Activated CD4-positive, CD25-positive, alpha-beta regulatory T cell treated with anti-CD3 and anti-CD28 coated beads, Interleukin-2, amount 50 U/mL, for 16 hours (primary cell): Measurements from ENCODE around the gene G6PC3.
A peak's percentile ranks its signal among the peaks of the same experiment; 100 is the strongest.

Experiments used
- DNase-seq: peaks from one replicate; pipeline ENCODE4 v3.0.0-alpha.2; 2020; ENCODE audit warnings: low read depth, low spot score

G6PC3 gene

GRCh38 chr17:44121997-44122815 lies 51.7 kb downstream of the G6PC3 start:
- DNase-seq = no peak

GRCh38 chr17:44122816-44123355 lies 52.4 kb downstream of the G6PC3 start:
- no peak for DNase-seq

GRCh38 chr17:44123356-44124117 lies 53.0 kb downstream of the G6PC3 start, which contains the start of gene HDAC5:
Gene HDAC5, minus strand, starts transcription at chr17:44123641. Its CDS starts 6,126 bp downstream, at chr17:44117515.
- peak; percentile 92 for DNase-seq

- no peak for DNase-seq
Observed at GRCh38 chr17:44124118-44124438, 53.5 kb downstream of the G6PC3 start.
